HTERT RPE-1 (cell line): Measurements from ENCODE around the gene ALS2CL.
"Not testable (repeated sequence)": the region's sequence is repeated elsewhere in the genome, so short reads cannot be mapped to it uniquely, and the experiment has no call there.

ENCODE experiments used
- in situ Hi-C: fragments of 300-500 bp; cut with MboI; formaldehyde crosslinking; loops from 4 replicates; pipeline ENCODE4 v1.14.3; 2020; ENCODE audit warnings: low sequenced_read_pairs

The ALS2CL gene

GRCh38 chr3:46693038-46693891, at the start of gene ALS2CL:
Gene ALS2CL (minus strand): TSS chr3:46693679. CDS start chr3:46689440, 4,239 bp downstream.
- in situ Hi-C loops, result no loop called here

GRCh38 chr3:46742992-46743585, 49.6 kb upstream of the ALS2CL start:
- in situ Hi-C loops, result no loop called here

GRCh38 chr3:46739565-46739964, 46.1 kb upstream of the ALS2CL start:
- in situ Hi-C loops, result not testable (repeated sequence)

GRCh38 chr3:46737329-46737731, 43.9 kb upstream of the ALS2CL start:
- in situ Hi-C loops, result no loop called here

- in situ Hi-C loops, result no loop called here
Observed at GRCh38 chr3:46736006-46736872, 42.8 kb upstream of the ALS2CL start.

- in situ Hi-C loops, result no loop called here
Observed at GRCh38 chr3:46734773-46735172, 41.3 kb upstream of the ALS2CL start.

GRCh38 chr3:46733026-46733800, 39.7 kb upstream of the ALS2CL start:
- in situ Hi-C loops, result no loop called here

- in situ Hi-C loops, result no loop called here
Observed at GRCh38 chr3:46731795-46732194, 38.3 kb upstream of the ALS2CL start.

- in situ Hi-C loops, result no loop called here
Observed at GRCh38 chr3:46730819-46731218, 37.3 kb upstream of the ALS2CL start.

GRCh38 chr3:46729038-46729437, 35.6 kb upstream of the ALS2CL start:
- in situ Hi-C loops, result no loop called here

- in situ Hi-C loops, result no loop called here
Observed at GRCh38 chr3:46725621-46726314, 32.3 kb upstream of the ALS2CL start.

GRCh38 chr3:46724424-46724823, 30.9 kb upstream of the ALS2CL start:
- in situ Hi-C loops, result no loop called here

- in situ Hi-C loops, result no loop called here
Observed at GRCh38 chr3:46722443-46722842, 29.0 kb upstream of the ALS2CL start.

- in situ Hi-C loops, result no loop called here
Observed at GRCh38 chr3:46721009-46721408, 27.5 kb upstream of the ALS2CL start.

GRCh38 chr3:46719735-46720271, 26.3 kb upstream of the ALS2CL start:
- in situ Hi-C loops, result no loop called here

- in situ Hi-C loops, result no loop called here
Observed at GRCh38 chr3:46719044-46719565, 25.6 kb upstream of the ALS2CL start.

- in situ Hi-C loops, result no loop called here
Observed at GRCh38 chr3:46717447-46718231, 24.2 kb upstream of the ALS2CL start, which contains the start of gene PRSS50. Gene PRSS50 (minus strand): TSS chr3:46717869. CDS start chr3:46717824, 45 bp downstream.
